Measurements from ENCODE around the gene SLX9. TPM values are rescaled to one million over a fixed set of nuclear protein-coding genes. Genes with fewer than 3 reads are reported as not detected.

Gene SLX9
- polyA plus RNA-seq, 1 of the 3 experiments (the other 2 are of a cell fraction): 42.9 TPM

DNA sequence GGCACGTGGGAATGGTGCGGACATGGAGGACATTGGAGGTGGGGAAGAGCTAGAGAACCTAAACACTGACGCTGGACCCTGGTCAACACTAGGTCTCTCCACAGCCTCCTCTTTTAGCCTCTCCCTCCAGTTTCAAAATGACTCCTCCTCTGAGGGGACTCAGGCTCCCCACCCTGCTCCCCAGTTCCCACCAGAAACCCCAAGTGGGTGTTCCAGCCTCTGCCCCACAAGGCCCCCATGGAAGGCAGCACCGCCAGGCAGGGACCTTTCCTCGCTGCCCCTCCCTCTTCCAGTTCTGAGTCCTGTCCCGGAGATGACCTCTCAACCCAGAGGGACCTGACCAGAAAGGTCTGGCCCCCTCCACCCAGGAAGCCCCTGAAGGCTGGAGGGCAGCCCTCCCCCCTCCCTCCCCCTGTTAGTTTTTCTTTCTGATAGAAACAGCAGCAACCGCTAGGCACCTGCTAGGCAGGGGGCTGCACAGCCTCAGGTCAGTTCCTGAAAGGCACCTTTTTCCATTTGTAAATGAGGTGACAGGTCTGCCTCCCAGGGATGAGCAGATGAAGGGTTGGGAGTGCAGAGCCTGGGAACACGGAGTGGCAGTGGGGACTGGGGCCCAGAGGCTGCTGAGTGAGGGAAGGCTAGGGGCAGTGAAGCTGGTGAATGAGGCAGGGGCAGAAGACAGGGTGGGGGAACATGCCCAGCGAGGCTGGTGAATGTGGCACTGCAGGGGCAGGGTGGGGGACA lies 9.9 kb upstream of the SLX9 start:
- Histone ChIP-seq H3K9me2 (no peaks in the 10 kb centered on the region), H3F3A (replicated peaks; ENCODE audit: insufficient read depth) (peaks cover 7% of the 10 kb centered on the region), H3K9me3 (no peaks in the 10 kb centered on the region), H3K79me2 (ENCODE audit: insufficient read depth) (no peaks in the 10 kb centered on the region), H3K36me3 (replicated peaks in 1 of 2; ENCODE audit: control insufficient read depth in 1 of 2, insufficient read depth in 2 of 2, low read length in 1 of 2) (no peaks in the 10 kb centered on the region), H3K4me3 (ENCODE audit: low read depth in 2 of 2, low read length in 1 of 2) (no peak overlapping the region), H3K27ac (ENCODE audit: low read depth in 2 of 2, low read length in 1 of 2) (no peak overlapping the region), H3K27me3 (ENCODE audit: insufficient read depth) (peaks cover 15% of the 10 kb centered on the region), H2AFZ (ENCODE audit: low read depth) (no peak overlapping the region), H4K20me1 (ENCODE audit: insufficient read depth) (peaks cover 11% of the 10 kb centered on the region; the same call in 1 of the 2 replicates), H3K4me1 (ENCODE audit: control insufficient read depth in 1 of 2, insufficient read depth in 2 of 2, low read depth in 1 of 2, low read length in 1 of 2) (peaks cover 16 to 32% of the 10 kb centered on the region in 2 experiments; a peak in 2 of 4 replicates), H3K4me2 (no peak overlapping the region), H3K9ac (no peak overlapping the region)
- TF ChIP-seq PBX3 (IDR thresholded peaks at IDR 0.05) (no peak), RAD21 (IDR thresholded peaks at IDR 0.05; ENCODE audit: low read length) (no peak), YY1 (IDR thresholded peaks at IDR 0.05; ENCODE audit: low read depth) (no peak), GATA2 (CRISPR knock-in tag; IDR thresholded peaks at IDR 0.05) (no peak), RXRA (IDR thresholded peaks at IDR 0.05; ENCODE audit: borderline replicate concordance, low read depth) (no peak), POLR2AphosphoS5 (IDR thresholded peaks at IDR 0.05; ENCODE audit: low read depth, low read length) (no peak), GABPA (IDR thresholded peaks at IDR 0.05; ENCODE audit: low read depth) (no peak), EZH2phosphoT487 (IDR thresholded peaks at IDR 0.05; ENCODE audit: borderline replicate concordance, low read depth) (no peak), NRF1 (IDR thresholded peaks at IDR 0.05; ENCODE audit: low read depth, low read length) (no peak), RFX5 (IDR thresholded peaks at IDR 0.05; ENCODE audit: low read length) (no peak), FOSL2 (IDR thresholded peaks at IDR 0.05; ENCODE audit: borderline replicate concordance, low read depth) (no peak), RCOR1 (IDR thresholded peaks at IDR 0.05; ENCODE audit: low read length) (no peak), ELF1 (IDR thresholded peaks at IDR 0.05) (no peak), TCF12 (IDR thresholded peaks at IDR 0.05) (no peak), EP300 (IDR thresholded peaks at IDR 0.05; ENCODE audit: borderline replicate concordance in 1 of 2, low read depth in 1 of 2, low read length in 1 of 2) (no peak)
- TF ChIP-seq, protein P1, sequence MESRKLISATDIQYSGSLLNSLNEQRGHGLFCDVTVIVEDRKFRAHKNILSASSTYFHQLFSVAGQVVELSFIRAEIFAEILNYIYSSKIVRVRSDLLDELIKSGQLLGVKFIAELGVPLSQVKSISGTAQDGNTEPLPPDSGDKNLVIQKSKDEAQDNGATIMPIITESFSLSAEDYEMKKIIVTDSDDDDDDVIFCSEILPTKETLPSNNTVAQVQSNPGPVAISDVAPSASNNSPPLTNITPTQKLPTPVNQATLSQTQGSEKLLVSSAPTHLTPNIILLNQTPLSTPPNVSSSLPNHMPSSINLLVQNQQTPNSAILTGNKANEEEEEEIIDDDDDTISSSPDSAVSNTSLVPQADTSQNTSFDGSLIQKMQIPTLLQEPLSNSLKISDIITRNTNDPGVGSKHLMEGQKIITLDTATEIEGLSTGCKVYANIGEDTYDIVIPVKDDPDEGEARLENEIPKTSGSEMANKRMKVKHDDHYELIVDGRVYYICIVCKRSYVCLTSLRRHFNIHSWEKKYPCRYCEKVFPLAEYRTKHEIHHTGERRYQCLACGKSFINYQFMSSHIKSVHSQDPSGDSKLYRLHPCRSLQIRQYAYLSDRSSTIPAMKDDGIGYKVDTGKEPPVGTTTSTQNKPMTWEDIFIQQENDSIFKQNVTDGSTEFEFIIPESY (IDR thresholded peaks at IDR 0.05; ENCODE audit: borderline replicate concordance, low read depth): no peak
- TF ChIP-seq, protein P2, sequence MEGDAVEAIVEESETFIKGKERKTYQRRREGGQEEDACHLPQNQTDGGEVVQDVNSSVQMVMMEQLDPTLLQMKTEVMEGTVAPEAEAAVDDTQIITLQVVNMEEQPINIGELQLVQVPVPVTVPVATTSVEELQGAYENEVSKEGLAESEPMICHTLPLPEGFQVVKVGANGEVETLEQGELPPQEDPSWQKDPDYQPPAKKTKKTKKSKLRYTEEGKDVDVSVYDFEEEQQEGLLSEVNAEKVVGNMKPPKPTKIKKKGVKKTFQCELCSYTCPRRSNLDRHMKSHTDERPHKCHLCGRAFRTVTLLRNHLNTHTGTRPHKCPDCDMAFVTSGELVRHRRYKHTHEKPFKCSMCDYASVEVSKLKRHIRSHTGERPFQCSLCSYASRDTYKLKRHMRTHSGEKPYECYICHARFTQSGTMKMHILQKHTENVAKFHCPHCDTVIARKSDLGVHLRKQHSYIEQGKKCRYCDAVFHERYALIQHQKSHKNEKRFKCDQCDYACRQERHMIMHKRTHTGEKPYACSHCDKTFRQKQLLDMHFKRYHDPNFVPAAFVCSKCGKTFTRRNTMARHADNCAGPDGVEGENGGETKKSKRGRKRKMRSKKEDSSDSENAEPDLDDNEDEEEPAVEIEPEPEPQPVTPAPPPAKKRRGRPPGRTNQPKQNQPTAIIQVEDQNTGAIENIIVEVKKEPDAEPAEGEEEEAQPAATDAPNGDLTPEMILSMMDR (IDR thresholded peaks at IDR 0.05): no peak
- TF ChIP-seq, protein P3, sequence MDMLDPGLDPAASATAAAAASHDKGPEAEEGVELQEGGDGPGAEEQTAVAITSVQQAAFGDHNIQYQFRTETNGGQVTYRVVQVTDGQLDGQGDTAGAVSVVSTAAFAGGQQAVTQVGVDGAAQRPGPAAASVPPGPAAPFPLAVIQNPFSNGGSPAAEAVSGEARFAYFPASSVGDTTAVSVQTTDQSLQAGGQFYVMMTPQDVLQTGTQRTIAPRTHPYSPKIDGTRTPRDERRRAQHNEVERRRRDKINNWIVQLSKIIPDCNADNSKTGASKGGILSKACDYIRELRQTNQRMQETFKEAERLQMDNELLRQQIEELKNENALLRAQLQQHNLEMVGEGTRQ (IDR thresholded peaks at IDR 0.05; ENCODE audit: borderline replicate concordance, low read depth, low read length): no peak
- TF ChIP-seq, protein P4, sequence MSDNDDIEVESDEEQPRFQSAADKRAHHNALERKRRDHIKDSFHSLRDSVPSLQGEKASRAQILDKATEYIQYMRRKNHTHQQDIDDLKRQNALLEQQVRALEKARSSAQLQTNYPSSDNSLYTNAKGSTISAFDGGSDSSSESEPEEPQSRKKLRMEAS (IDR thresholded peaks at IDR 0.05; ENCODE audit: low read depth): no peak
- TF ChIP-seq, protein P5, sequence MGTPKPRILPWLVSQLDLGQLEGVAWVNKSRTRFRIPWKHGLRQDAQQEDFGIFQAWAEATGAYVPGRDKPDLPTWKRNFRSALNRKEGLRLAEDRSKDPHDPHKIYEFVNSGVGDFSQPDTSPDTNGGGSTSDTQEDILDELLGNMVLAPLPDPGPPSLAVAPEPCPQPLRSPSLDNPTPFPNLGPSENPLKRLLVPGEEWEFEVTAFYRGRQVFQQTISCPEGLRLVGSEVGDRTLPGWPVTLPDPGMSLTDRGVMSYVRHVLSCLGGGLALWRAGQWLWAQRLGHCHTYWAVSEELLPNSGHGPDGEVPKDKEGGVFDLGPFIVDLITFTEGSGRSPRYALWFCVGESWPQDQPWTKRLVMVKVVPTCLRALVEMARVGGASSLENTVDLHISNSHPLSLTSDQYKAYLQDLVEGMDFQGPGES (IDR thresholded peaks at IDR 0.05; ENCODE audit: low read depth, low read length): no peak
- WGBS (ENCODE audit: low lambda C conversion rate): 52% methylated on average over 8 of the region's 9 CpGs
- ChIA-PET CTCF (interaction anchor here (1.5 to 4.9 kb wide), 5 partner anchors 10 to 207 kb away, joined by 4 to 54 read pairs (median 7); partner anchors contain the start of gene UBE2G2), POLR2A (interaction anchor here (1.0 kb wide), 1 partner anchor 57 kb away, joined by 3 read pairs; the partner anchor contains the start of gene PTTG1IP)
- no peak for DNase-seq

Measured in SK-N-SH (cell line).